PC-3 (cell line): ENCODE results near the gene MISP.

Source experiments
- EZH2 ChIP-seq: fragments of 300-600 bp; sonication (generic); IDR thresholded peaks from one replicate; pipeline ENCODE4 v1.6.1; 2017; ENCODE audit warnings: antibody characterized with exemption, mild to moderate bottlenecking, low read length; ENCODE audit not compliant: unreplicated experiment
- EZH2phosphoT487 ChIP-seq: fragments of 300-600 bp; sonication (generic); IDR thresholded peaks from 2 replicates; pipeline ENCODE4 v1.6.1; 2018; ENCODE audit warnings: mild to moderate bottlenecking, antibody characterized with exemption, low read length, borderline replicate concordance
- TF ChIP-seq, protein P1 (sequence below): fragments of 300-600 bp; sonication (generic); conservative IDR thresholded peaks from 2 replicates; pipeline ENCODE4 v1.5.1; 2017; ENCODE audit warnings: antibody characterized with exemption, low read depth, mild to moderate bottlenecking, low read length

DNA sequence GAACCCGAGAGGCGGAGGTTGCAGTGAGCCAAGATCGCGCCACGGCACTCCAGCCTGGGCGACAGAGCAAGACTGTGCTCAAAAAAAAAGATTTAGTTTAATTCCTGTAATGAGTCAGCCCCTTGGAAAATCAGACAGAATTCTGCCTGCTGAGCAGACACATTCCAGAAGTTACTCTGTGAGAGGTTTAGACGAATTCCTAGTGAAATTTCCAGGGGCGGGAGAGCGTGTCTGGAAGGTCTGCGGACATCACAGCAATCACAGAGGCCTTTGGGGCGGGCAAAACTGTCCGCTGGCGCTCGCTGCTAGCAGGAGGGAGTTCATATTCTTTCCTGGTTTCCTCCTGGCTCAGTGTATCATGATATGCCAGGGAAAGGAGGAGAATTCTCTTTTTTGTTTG is 17.5 kb downstream of the MISP start:
- no peak for TF ChIP-seq EZH2
- TF ChIP-seq, protein P1, sequence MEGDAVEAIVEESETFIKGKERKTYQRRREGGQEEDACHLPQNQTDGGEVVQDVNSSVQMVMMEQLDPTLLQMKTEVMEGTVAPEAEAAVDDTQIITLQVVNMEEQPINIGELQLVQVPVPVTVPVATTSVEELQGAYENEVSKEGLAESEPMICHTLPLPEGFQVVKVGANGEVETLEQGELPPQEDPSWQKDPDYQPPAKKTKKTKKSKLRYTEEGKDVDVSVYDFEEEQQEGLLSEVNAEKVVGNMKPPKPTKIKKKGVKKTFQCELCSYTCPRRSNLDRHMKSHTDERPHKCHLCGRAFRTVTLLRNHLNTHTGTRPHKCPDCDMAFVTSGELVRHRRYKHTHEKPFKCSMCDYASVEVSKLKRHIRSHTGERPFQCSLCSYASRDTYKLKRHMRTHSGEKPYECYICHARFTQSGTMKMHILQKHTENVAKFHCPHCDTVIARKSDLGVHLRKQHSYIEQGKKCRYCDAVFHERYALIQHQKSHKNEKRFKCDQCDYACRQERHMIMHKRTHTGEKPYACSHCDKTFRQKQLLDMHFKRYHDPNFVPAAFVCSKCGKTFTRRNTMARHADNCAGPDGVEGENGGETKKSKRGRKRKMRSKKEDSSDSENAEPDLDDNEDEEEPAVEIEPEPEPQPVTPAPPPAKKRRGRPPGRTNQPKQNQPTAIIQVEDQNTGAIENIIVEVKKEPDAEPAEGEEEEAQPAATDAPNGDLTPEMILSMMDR, result no peak
- no peak for TF ChIP-seq EZH2phosphoT487
